HG02943 (cell line): Measurements from ENCODE around the gene POLR2C.

ENCODE experiments used
- ATAC-seq: cut with Tn5 transposase; IDR thresholded peaks from one replicate; pipeline ENCODE4 v1.9.1; 2021; ENCODE audit warnings: mild to moderate bottlenecking, low read depth, moderate library complexity; ENCODE audit not compliant: unreplicated experiment

Gene POLR2C

DNA sequence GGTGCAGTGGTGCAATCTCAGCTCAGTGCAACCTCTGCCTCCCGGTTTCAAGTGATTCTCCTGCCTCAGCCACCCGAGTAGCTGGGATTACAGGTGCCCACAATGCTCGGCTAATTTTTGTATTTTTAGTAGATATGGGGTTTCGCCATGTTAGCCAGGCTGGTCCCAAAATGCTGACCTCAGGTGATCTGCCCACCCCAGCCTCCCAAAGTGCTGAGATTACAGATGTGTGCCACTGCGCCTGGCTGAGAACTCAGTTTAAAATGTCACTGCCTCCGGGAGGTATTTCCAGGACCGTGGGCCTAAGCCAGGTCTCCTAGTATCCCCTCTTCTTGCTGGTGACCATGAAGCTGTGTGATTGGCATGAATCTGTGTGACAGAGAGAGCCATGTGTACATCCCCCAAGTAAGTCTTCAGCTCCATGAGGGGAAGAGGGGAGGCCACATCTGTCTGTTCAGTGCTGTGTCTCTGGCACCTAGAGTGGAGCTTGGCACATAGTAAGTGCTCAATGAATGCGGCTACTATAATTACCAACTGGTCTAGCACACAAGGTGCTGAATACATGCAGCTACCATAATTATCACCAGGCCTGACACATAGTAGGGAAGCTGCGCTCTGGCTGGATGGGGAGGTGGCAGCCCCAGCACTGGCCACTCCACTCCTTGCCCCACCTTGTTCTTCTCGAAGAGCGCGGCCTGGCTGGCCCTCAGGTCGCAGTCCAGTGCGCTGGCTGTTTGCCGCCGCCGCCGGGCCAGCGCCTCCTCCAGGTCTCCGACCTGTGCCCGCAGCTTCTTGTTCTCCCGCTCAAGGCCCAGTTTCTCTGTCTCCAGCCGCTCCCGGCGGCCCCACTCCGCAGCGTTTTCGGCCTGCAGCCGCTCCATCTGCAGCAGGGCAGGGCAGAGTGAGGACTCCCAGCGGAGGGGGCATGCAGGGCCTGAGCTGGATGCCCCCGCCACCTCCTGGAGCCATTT is 55.2 kb downstream of the POLR2C start:
- no peak for ATAC-seq

DNA sequence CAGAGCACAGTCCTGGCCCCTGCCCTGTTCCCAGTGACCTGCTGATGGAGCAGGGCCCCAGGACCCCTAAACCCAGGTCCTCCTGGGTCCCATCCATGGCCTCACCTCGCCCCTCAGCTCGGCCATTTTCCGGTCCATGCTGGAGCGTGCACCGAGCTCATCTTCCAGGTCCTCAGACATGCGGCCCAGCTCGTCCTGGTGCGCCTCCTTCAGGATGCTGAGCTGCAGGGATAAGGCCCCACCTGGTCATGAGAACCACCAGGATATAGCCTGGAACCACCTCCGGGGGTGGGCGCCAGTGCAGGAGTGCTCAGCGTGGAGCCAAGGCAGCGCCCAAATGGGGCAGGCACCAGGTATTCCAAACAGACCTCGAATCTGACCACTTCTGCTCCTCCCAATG is 56.0 kb downstream of the POLR2C start:
- no peak for ATAC-seq

DNA sequence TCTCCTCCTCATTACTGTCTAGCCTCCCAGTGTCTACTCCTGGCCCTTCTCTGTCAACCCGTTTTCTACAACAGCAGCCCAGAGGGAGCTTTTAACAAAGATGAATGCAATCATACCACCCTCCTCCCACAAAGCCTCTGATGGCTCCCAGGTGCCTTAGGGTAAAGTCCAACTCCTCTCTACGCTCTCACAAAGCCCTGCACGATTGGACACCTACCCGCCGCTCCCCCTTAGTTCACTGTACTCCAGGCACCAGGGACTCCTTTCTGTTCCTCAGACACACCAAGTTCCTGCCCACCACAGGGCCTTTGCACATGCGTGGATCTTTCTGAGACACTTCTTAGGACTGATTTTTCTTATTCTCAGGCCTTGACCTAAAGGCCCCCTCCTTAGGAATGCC is 56.4 kb downstream of the POLR2C start:
- ATAC-seq: no peak

DNA sequence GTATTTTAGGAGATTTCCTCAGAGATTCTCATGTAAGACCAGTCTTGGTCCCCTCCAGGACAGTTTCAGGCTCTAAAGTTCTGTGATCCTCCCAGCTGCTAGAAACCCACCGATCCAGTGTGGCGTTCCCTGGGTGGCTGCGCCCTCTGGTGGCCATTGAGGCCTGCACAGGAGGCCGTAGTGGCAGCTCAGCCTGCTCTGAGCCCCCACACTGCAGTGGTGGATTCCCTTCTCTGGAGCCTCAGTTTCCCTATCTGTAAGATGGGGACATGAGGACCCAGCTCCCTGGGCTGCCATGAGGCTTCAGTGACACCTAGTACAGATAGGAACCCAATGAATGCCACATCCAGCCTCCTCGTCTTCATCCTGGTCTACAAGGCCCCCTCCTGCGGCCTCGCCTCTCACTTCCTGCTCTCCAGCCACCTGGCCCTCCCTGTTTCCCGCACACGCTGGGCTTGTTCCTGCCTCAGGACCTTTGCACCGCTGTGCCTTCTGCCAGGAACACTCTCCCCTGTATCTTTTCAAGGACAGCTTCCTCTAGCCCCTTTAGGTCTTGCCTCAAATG is 57.4 kb downstream of the POLR2C start:
- no peak for ATAC-seq
